CD4-positive, alpha-beta T cell (primary cell): Measurements from ENCODE around the gene VGLL4. TPM values are rescaled to one million over a fixed set of nuclear protein-coding genes. Genes with fewer than 3 reads are reported as not detected.

Source experiments
- ATAC-seq: fragments of 200-7000 bp; cut with Tn5 transposase; one replicate; pipeline ENCODE4 v1.10.0; 2022; ENCODE audit warnings: mild to moderate bottlenecking; ENCODE audit not compliant: poor library complexity
- CTCF ChIA-PET: fragments of 350-600 bp; sonication (Branson Sonifier 250); formaldehyde crosslinking; loops from one replicate; lab custom pipeline; 2021; ENCODE audit warnings: antibody characterized with exemption, inconsistent platforms; lab: Charles Lee
- POLR2A ChIA-PET: fragments of 350-600 bp; sonication (Branson Sonifier 250); formaldehyde crosslinking; loops from one replicate; lab custom pipeline; 2021; ENCODE audit warnings: antibody characterized with exemption, inconsistent platforms; lab: Charles Lee
- DNase-seq, 14 experiments: peaks; one replicate each; pipeline ENCODE4 v3.0.0-alpha.2; 2013 to 2020; ENCODE audit warnings: mixed read lengths in 2 of 14
- H3K27ac ChIP-seq, 2 donors: one replicate each; pipeline versions ENCODE4 v1.5.1 to v1.7.0; 2013; ENCODE audit warnings: low read length in 2 of 2, low read depth in 1 of 2, mild to moderate bottlenecking in 1 of 2
- H3K27me3 ChIP-seq, 2 experiments: 1 replicate in 1 of 2; 2 replicates in 1 of 2; pipeline versions ENCODE4 v1.6.1 to v1.7.0; 2013; ENCODE audit warnings: low read length in 2 of 2, control low read depth in 1 of 2, mild to moderate bottlenecking in 1 of 2, moderate library complexity in 1 of 2; ENCODE audit not compliant: insufficient read depth in 2 of 2, control insufficient read depth in 1 of 2
- H3K36me3 ChIP-seq: one replicate; pipeline ENCODE4 v1.6.1; 2013; ENCODE audit warnings: low read length, control low read depth; ENCODE audit not compliant: insufficient read depth
- H3K4me1 ChIP-seq: one replicate; pipeline ENCODE4 v1.6.1; 2013; ENCODE audit warnings: low read length, control low read depth; ENCODE audit not compliant: insufficient read depth
- H3K4me3 ChIP-seq: one replicate; pipeline ENCODE4 v1.5.1; 2013; ENCODE audit warnings: mild to moderate bottlenecking, low read length, moderate library complexity
- H3K9me3 ChIP-seq, 2 experiments: 1 replicate in 1 of 2; 2 replicates in 1 of 2; pipeline versions ENCODE4 v1.6.1 to v1.7.0; 2013; ENCODE audit warnings: low read length in 2 of 2, mild to moderate bottlenecking in 2 of 2, control low read depth in 1 of 2, moderate library complexity in 1 of 2; ENCODE audit not compliant: control insufficient read depth in 1 of 2, insufficient read depth in 1 of 2
- H3K27ac Mint-ChIP-seq: one replicate; pipeline ENCODE4 v1.8.0; 2020; ENCODE audit warnings: mixed read lengths
- H3K27me3 Mint-ChIP-seq: one replicate; pipeline ENCODE4 v1.8.0; 2021; ENCODE audit warnings: mixed read lengths
- H3K36me3 Mint-ChIP-seq: one replicate; pipeline ENCODE4 v1.8.0; 2021; ENCODE audit warnings: low read depth, mixed read lengths
- H3K4me1 Mint-ChIP-seq: one replicate; pipeline ENCODE4 v1.8.0; 2021; ENCODE audit warnings: low read depth, mixed read lengths
- H3K4me3 Mint-ChIP-seq: one replicate; pipeline ENCODE4 v1.8.0; 2020; ENCODE audit warnings: mild to moderate bottlenecking, mixed read lengths
- H3K9me3 Mint-ChIP-seq: one replicate; pipeline ENCODE4 v1.8.0; 2020; ENCODE audit warnings: mixed read lengths
- intact Hi-C, 2 experiments: fragments of 100-400 bp; cut with DNase I in 1 of 2; cut with micrococcal nuclease in 1 of 2; formaldehyde crosslinking; loops; one replicate each; pipeline versions ENCODE4 v1.15.1 to v1.9.0; 2023 to 2025; cut with DNase I, micrococcal nuclease
- total RNA-seq, 174 experiments: library from RNA in 2 of 174; stranded (reverse) in 2 of 174; gene quantifications; one replicate each; pipeline ENCODE4 v1.2.3 and lab custom pipeline; 2021 to 2026
- TF ChIP-seq, protein P1 (sequence below): fragments of 200-600 bp; IDR thresholded peaks from one replicate; pipeline ENCODE4 v1.8.0; 2022; ENCODE audit warnings: antibody characterized with exemption, mild to moderate bottlenecking

VGLL4 gene
- total RNA-seq, 2 experiments from 2014 or later = 10.5 to 11.3 TPM

DNA sequence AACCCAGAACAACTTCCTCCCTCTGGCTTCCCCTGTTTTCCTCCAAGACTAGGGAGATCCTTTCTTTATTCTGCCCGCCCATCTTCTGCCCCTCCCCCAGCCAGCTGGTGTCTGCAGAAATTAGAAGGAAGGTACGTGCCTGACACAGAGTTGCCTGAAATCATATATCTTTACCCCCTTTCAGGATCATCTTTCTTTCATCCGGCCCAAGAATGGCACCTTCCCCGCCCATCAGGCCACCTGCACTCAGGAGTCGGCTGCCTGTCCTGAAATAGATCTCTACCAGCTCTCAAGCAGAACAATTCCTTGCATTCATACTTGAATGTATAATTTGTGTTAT, 133.7 kb downstream of the VGLL4 start:
- Histone ChIP-seq H3K27me3 (no peaks in the 10 kb centered on the region), H3K27ac (no peak overlapping the region), H3K4me1 (no peaks in the 10 kb centered on the region), H3K4me3 (no peak overlapping the region), H3K36me3 (no peaks in the 10 kb centered on the region), H3K9me3 (peaks cover 0 to 7% of the 10 kb centered on the region in 2 experiments)
- ChIA-PET POLR2A (no interaction called here), CTCF (no interaction called here)
- intact Hi-C loops = loop anchor here in 1 of 2 experiments (10.0 kb wide), 1 partner anchor 55 kb away; no protein-coding TSS in a partner anchor
- H3K27ac Mint-ChIP-seq = no peak overlapping the region
- H3K36me3 Mint-ChIP-seq = peaks cover 3% of the 10 kb centered on the region
- TF ChIP-seq, protein P1, sequence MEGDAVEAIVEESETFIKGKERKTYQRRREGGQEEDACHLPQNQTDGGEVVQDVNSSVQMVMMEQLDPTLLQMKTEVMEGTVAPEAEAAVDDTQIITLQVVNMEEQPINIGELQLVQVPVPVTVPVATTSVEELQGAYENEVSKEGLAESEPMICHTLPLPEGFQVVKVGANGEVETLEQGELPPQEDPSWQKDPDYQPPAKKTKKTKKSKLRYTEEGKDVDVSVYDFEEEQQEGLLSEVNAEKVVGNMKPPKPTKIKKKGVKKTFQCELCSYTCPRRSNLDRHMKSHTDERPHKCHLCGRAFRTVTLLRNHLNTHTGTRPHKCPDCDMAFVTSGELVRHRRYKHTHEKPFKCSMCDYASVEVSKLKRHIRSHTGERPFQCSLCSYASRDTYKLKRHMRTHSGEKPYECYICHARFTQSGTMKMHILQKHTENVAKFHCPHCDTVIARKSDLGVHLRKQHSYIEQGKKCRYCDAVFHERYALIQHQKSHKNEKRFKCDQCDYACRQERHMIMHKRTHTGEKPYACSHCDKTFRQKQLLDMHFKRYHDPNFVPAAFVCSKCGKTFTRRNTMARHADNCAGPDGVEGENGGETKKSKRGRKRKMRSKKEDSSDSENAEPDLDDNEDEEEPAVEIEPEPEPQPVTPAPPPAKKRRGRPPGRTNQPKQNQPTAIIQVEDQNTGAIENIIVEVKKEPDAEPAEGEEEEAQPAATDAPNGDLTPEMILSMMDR = no peak
- no peak overlapping the region for H3K4me3 Mint-ChIP-seq
- no peak for DNase-seq
- H3K27me3 Mint-ChIP-seq = no peaks in the 10 kb centered on the region
- H3K4me1 Mint-ChIP-seq = no peaks in the 10 kb centered on the region
- H3K9me3 Mint-ChIP-seq = no peaks in the 10 kb centered on the region
- ATAC-seq = no peak

DNA sequence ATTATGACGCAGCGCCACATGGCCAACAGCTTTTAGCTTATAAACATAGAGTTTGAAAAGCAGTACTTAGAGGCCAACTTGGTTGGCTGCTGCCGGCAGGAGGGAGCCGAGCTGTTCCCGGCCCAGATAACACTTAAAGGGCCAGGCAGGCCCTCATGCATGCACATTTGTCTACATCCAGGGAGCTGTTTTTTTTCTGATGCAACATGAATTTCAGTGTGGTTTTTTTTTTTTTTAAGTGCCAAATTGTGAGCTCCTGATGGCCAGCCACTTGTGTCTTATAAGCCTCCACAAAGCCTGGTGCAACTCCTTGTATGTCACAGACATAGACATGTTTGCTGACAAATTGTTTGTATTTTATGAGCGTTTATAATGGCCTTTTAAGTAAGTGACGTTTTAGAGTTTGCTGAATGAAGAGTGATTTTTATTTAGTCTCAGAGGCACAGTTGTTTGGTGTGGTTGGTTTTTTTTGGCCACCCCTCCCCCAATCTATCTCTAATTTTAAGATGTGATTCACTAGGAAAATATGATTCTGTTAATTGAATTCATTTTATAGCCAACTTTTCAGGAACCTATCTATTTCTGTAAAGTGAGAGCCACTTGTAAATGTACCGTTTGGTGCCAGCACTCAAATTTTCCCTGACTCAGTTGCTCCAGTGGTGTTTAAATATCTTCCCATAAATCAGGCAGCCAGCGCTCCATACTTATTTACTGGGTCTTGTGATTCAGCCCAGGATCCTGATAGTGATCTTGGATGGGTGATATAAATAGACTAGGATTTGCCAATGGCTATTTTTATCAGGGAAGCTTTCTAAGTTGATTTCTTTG, 134.3 kb downstream of the VGLL4 start:
- H3K36me3 ChIP-seq = no peaks in the 10 kb centered on the region
- DNase-seq (no peak), ATAC-seq (no peak)
- Mint-ChIP-seq H3K4me1 (no peaks in the 10 kb centered on the region), H3K36me3 (peaks cover 3% of the 10 kb centered on the region), H3K27me3 (no peaks in the 10 kb centered on the region), H3K9me3 (no peaks in the 10 kb centered on the region), H3K27ac (no peak overlapping the region), H3K4me3 (no peak overlapping the region)
- ChIA-PET CTCF (interaction anchor here (0.6 kb wide), 1 partner anchor 347 kb away, joined by 3 read pairs; no protein-coding TSS in a partner anchor), POLR2A (no interaction called here)
- intact Hi-C loops = no loop called here
- no peak overlapping the region for H3K27ac ChIP-seq
- no peak overlapping the region for H3K4me3 ChIP-seq
- H3K27me3 ChIP-seq = no peaks in the 10 kb centered on the region
- H3K4me1 ChIP-seq = no peaks in the 10 kb centered on the region
- TF ChIP-seq, protein P1 = no peak
- peaks cover 0 to 7% of the 10 kb centered on the region in 2 experiments for H3K9me3 ChIP-seq

DNA sequence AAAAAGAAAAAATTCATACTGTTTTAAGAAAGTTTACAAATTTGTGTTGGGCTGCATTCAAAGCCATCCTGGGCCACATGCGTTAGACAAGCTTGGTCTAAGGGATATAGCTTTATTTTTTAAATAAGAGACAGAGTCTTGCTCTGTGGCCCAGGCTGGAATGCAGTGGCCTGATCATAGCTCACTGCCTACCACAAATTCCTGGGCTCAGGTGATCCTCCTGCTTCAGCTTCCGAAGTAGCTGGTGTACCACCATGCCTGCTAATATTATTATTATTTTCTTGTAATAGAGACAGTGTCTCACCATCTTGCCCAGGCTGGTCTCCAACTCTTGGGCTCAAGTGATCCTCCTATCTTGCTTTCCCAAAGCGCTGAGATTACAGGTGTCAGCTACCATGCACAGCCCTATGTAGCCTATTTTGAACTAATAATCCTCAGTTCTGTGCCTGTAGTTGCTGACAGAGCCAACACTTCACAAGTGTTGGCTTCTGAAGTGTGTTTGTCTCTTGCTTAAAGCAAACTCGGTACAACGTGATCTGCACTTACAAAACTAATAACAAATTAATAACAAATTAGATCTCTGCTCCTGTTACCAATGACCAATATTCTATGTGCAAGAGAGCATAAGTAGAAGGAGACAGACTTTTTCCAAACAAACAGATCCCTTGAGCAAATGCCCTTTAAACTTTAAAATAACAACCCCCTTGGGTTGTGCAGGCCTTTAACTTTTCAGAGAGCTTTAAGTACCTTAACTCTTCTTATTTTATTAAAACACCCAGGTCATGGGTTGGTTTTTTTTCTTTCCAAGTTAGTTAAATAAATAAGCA, 135.2 kb downstream of the VGLL4 start:
- intact Hi-C loops = no loop called here
- Mint-ChIP-seq H3K36me3 (no peaks in the 10 kb centered on the region), H3K27ac (no peak overlapping the region), H3K4me1 (no peaks in the 10 kb centered on the region), H3K9me3 (no peaks in the 10 kb centered on the region), H3K4me3 (no peak overlapping the region), H3K27me3 (no peaks in the 10 kb centered on the region)
- H3K36me3 ChIP-seq = no peaks in the 10 kb centered on the region
- no peaks in the 10 kb centered on the region for H3K27me3 ChIP-seq
- POLR2A ChIA-PET = no interaction called here
- DNase-seq (no peak), ATAC-seq (no peak)
- peaks cover 0 to 7% of the 10 kb centered on the region in 2 experiments for H3K9me3 ChIP-seq
- H3K27ac ChIP-seq = no peak overlapping the region
- no peak overlapping the region for H3K4me3 ChIP-seq
- TF ChIP-seq, protein P1 = no peak
- CTCF ChIA-PET = interaction anchor here (0.6 kb wide), 1 partner anchor 348 kb away, joined by 3 read pairs; no protein-coding TSS in a partner anchor
- H3K4me1 ChIP-seq = no peaks in the 10 kb centered on the region
